Activated T-cell treated with anti-CD3 and anti-CD28 coated beads for 24 hours (primary cell): Measurements from ENCODE around the gene IQGAP2.
"Not testable (repeated sequence)": the region's sequence is repeated elsewhere in the genome, so short reads cannot be mapped to it uniquely, and the experiment has no call there.

Experiments used
- DNase-seq: peaks from one replicate; pipeline ENCODE4 v3.0.0-alpha.2; 2020; ENCODE audit warnings: low read depth

IQGAP2 gene

DNA sequence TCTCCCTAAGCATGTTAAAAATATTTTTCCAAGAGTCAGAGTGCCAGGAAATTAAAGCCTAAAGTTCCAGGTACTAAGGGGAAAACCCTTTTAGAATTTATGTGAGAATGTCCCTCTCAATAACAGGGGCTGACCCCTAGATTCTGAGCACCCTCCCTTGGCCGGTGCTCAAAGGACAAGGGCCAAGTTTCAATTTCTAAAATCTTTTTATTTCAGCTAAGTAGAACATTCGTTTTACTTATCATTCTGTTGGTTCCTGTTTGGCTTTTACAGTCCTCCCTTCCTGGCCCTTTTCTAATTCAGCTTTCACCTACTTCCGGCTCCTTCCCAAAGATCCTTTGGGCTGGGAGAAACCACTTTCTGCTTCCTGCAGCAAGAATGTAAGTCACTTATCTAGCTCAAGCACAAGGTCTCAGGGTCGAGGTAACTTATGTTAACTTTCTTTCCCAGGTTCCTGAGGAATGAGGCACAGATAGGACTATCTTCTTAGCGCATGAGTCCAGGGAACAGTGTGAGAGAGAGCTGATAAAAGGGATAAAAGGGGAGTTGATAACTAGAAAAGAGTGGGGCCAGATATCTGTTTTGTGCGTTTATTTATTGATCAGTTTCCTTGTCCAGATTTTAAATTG, 254.7 kb downstream of the IQGAP2 start:
- DNase-seq: no peak

DNA sequence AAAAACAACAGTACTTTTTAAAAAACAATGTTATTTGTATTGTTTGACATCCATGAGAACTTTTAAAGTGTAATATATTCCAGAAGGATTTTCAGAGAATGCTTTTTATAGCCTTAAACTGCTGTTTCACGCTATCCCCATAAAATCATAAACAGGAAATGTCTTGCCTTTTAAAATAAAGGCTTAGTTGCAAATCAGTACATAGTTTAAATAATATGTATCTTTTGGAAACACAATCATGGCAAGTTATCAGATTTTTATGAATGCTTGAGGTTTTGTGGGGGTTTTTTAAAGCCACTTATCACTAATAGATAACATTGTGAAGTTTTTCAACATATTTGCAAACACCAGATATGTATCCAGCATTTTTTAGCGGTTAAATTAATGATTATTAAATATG, 257.3 kb downstream of the IQGAP2 start:
- DNase-seq: no peak

DNA sequence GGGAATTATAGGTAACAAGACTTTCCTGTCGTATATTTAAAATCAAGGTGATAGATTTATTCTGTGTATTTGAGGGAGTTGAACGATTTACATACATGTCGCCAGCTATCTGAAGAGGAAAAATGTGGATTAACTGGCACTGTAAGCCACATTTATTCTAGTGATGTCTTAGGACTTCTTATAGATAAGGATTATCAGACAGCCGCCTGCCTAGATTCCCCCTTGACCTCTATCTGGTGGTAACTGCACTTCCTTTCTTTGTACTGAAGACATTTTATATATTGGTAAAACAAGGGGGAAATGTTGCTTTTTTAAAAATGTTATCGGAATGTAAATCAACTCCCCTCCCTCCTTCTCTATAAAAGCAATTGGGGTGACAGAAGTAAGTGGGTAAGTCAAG, 259.4 kb downstream of the IQGAP2 start:
- no peak for DNase-seq

DNA sequence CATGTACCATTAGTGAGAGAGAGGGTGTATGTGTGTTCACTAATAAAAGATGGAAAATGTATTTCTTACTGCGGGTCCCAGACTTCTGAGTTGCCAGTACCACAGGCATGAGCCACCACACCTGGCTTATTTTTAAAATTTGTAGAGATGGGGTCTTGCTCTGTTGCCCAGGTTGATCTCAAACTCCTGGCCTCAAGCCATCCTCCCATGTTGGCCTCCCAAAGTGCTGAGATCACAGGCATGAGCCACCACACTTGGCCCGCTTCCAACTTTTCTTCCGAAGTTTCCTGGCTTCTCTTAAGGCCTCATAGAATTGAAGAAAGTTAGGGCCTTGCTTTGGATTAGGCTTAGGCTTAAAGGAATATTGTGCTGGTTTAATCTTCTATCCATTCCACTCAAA, 260.5 kb downstream of the IQGAP2 start:
- no peak for DNase-seq

DNA sequence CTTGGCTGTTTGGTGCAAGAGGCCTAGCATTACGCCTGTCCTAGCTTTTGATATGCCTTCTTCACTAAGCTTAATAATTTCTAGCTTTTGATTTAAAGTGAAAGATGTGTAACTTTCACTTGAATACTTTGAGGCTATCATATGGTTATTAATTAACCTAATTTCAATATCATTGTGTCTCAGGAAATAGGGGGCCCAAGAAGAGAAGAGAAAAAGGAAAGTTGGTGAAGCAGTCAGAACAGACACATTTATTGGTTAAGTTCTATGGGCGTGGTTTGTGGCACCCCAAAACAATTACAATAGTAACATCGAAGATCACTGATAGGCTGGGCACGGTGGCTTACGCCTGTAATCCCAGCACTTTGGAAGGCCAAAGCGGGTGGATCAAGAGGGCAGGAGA, 261.0 kb downstream of the IQGAP2 start:
- DNase-seq: no peak

DNA sequence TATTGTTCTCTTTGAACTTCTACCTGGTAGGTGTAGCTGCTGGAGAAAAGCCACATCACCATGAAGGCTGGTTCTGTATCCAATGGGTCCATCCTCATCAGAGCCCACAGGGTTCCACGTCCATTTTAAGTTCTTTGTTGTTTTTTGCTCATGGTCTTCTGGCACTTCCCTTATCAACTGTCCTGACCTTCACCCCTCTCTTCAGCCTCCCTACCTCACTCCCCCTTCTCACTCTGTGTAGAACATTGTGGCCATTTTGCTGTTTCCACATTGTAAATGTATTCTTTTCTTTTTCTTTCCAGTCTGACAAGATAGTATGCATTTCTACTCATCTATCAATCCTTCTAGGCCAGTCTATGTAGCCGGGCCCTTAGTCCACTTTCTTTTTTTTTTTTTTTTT, 264.4 kb downstream of the IQGAP2 start:
- DNase-seq: no peak

DNA sequence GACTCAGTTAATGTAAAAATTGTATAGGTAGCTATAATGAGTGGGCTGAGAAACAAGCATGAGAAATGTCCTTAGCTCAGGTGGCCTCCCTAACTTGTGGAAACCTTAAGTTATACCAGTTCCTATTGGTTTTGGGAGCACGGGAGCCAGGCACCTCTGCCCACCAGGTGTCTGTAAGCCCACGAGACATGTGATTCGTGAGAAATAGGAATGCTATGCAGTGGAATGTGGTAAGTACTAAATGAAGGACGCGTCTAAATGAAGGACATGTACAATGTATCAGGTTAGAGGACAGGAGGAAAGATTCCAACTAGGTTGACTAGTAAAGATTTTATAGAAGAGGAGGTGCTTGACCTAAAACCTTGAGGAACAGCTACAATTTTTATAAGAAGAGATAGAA, 266.2 kb downstream of the IQGAP2 start:
- DNase-seq: no peak

DNA sequence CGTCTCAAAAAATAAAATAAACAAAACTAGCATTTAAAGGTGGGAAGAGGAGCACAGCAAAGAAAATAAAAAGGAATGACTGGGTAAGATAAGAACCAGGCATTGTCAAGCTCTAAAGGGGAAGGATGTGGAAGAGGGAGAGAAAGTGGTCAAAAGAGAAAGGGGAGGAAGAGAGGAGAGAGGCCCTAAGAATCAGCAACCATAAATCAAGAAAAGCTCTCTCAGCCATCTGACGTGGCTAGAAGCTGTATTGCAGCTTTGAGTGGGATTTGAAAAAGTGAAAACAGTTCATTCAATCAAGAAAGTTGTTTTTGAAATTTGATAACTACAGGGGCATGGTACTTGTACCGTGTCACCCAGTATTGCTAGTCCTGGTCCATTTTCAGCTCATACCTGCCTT, 267.4 kb downstream of the IQGAP2 start:
- DNase-seq: no peak

DNA sequence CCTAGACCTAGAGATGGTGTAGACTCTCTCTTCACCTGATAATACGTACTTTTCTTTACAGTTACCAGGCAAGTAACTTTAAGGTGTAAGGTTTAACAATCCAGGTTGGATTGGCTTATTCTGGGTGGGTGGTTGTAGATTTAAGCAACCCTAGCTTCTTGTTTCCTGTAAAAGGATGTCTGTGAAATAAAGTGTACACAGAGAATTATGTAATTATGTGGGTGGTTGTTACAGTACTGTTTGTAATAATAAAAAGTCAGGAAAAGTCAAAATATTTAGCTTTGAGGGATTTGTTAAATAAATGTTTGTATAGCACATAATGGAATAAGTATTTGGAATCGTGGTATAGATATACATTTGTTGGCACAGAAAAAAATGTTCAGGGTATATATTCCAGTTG, 269.2 kb downstream of the IQGAP2 start:
- no peak for DNase-seq

DNA sequence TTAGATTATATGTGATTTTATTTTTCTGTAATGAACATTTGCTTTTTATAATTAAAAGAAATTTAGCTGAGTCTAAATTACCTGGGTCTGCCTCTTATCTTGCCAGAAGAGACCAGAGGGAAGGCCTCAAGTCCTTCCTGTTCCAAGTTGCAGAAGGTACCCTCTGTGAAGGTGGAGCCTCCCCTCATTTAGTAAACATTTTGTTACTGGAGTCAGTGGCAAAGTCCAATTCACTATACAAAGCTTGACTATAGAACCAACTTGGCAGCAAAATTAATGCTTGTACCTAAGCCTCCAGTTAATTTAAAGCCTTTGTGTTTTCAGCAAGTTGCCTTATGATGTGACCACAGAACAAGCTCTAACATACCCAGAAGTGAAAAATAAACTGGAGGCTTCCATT, 270.0 kb downstream of the IQGAP2 start:
- no peak for DNase-seq

DNA sequence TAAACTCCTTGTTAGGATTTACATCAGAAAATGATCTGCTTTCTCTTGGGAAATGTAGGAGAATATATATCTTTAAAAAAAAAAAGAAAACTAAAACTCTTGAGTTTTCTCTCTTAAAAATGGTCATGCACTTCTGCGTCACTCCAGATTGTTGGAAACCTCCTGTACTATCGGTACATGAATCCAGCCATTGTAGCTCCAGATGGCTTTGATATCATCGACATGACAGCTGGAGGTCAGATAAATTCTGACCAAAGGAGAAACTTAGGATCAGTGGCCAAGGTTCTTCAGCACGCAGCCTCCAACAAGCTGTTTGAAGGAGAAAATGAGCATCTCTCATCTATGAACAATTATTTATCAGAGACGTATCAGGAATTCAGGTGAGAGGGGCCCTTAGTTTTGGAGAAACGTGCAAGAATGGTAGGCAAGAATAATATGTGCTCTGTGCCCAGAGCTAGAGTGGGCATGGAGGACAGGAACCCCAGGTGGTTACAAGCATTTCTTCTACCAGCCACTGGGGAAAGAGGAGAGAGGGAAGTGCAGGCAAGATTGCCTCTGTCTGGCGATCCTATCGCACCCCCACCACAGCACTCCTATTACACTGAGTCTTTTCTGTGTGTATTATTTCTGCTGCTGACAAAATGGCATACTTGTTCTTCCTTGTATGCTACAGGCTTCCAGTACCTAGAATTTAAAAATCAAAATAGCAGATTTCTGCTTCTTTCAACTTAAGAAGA, 271.4 kb downstream of the IQGAP2 start:
- DNase-seq: no peak

DNA sequence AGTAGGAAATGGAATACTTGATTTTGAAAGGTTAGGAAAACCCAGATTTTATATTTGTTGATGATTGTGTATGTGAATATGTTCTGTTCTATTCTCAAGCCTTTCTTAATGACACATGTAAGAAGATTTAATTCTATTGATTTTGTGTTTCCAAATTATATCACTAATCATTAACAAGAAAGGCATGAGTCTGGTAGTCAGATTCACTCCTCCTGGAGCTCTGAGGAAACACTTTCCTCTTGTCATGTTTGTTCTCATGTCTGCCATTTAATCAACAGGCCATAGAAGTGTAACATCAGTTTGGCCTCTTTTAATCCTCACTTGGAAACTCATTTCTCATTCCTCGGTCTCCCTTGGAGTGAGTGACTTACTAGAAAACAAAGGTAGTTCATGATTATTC, 272.3 kb downstream of the IQGAP2 start:
- DNase-seq: no peak

DNA sequence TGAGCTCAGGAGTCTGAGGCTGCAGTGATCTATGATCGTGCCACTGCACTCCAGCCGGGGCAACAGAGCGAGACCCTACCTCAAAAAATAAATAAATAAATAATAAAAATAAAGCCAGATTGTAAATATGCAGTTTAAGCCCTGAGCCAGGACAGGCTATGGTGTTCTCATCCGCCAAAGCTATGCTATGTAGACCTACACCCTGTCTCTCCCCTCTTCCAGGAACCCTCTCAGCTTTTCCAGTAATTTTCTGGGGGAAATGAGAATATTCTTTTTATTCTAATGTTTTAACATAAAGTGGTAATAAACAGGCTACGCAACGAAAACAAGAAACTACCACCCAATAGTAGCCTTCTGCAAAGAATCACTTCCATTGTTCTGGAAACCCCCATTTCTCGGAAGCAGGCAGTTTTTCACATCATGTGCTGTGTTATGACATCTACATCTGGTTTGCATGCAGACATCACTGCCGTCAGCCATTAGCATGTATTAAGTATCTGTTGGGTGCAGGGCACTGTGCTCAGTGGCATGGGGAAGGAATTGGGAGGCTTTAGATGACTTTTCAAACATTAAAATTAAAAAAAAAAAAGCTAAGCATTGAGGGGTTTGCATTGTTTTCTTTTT, 274.9 kb downstream of the IQGAP2 start:
- DNase-seq: no peak

DNA sequence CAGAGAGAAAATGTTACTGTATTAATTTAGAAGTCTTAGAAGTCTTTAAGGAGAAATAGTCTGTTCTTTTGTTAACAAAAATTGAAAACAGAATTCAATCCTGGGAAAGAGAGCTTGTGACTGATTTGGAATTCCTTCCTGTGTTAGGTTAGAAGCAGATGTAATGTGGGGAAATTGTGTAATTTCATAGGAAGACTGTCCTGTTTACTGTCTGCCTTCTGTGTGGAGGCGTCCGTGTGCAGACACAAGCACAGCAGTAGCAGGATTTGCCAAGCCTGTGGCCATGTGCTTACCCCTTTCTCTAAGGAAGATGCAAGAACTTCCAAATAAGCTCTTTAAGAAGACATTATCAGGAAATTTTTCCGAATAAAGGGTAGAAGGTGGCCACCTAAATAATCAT, 276.1 kb downstream of the IQGAP2 start:
- no peak for DNase-seq

DNA sequence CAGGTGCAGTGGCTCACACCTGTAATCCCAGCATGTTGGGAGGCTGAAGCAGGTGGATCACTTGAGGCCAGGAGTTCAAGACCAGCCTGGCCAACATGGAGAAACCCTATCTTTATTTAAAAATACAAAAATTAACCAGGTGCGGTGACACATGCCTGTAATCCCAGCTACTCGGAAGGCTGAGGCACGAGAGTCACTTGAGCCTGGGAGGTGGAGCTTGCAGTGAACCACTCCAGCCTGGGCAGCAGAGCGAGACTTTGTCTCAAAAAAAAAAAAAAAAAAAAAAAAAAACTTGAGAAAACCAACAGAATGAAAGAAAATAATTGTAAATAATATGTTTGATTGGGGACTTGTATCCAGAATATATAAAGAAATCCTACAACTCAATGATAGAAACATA, 277.7 kb downstream of the IQGAP2 start:
- DNase-seq: not testable (repeated sequence)

DNA sequence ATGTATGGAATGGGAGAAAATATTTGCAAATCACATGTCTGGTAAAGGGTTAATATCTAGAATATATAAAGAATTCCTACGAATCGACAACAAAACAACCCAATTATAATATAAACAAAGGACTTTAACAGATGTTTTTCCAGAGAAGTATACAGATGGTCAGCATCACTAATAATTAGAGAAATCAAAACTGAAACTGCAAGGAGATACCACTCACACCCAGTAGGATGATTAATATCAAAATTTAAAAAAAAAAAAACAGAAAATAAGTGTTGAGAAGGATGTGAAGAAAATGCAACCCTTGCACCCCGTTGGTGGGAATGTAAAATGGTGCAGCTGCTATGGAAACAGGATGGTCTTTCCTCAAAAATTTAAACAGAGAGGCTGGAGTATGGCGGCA, 278.2 kb downstream of the IQGAP2 start:
- no peak for DNase-seq

DNA sequence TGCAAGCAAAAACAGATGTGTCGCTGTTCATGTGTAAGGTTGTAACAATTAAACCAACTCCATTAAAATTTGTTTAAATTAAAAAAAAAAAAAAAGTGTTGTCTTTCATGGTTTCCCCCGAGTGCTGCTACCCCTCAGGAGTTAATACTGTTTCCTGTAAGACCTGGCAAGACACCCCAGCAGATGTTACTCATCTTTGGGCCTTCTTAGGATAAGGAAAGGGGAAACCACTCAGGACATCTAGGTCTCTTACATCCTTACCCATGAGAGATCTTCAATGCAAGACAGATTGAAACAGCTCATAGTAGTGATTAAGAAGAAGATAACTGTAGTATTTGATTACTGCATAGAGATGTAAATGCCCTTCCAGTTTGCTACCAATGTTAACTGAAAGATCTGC, 279.3 kb downstream of the IQGAP2 start:
- DNase-seq: no peak

DNA sequence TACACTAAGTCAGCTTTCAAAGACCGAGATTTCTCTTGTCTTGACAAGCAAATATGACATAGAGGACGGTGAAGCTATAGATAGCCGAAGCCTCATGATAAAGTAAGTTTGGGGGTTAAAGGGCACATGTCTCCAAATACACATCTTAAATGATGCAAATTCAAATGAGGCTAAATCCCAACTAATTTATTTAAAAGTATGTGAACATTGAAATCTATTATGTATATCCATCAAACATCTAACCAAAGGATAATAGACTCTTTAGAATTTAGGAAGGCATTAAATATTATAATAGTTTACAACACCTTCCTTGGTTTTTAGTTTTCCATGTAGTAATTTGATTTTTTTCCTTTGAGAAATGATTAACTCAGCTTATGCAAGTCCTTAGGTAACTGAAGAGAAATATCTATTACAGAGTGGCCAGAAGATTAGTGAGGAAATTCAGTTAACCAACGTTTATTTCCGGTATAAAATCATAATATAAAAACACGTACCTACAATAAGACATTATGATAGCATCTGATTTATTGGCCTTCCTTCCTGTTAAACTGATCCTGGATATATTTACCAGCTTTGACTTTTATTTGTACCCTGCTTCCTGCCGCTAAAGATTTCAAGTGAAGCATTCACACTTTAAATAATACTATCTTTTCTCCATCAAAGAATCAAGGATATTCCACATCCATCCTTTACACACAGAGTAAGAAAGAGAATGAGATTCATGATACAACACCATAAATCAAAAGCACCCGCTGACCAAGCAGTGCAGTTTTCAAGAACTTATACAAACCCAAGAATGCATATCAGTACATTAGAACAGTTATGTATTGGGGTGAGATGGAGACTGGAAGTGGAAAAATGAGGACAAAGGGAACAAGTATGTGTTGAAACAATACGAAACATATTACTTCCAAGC, 281.0 kb downstream of the IQGAP2 start:
- DNase-seq: no peak

DNA sequence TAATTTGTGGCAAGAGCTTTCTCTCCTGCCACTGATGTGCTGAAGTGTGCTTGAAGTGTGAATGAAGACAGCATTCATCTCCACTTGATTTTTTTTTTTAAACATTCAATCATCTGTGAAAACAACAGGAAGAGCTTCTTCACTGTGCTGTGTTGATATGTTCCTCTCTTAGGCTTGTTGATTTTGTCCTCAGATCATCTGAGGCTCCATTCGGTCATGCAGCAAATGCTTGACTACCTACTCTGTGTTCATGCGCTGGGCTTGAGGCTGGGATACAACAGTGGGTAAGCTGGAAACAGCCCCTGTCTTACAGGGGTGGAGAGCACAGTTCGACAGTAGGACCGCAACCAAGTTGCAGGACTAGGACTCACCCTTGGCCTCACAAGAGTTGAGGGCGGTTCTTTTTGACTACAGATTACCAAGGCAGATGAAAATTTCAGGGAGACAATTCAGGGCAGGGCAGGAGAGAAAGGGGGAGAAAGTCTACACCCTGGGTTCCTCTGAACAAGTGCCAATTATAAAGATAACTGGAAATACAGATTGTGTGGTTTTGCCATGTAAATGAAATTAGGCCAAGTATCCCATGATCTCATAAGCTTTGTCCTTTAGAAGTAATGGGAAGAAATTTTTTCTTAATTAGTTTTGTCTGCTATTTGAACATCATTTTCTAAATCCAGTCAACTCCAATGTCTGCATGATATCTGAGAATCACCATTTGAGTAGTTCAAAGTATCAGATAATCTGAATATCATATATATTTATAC, 281.9 kb downstream of the IQGAP2 start:
- DNase-seq: no peak

DNA sequence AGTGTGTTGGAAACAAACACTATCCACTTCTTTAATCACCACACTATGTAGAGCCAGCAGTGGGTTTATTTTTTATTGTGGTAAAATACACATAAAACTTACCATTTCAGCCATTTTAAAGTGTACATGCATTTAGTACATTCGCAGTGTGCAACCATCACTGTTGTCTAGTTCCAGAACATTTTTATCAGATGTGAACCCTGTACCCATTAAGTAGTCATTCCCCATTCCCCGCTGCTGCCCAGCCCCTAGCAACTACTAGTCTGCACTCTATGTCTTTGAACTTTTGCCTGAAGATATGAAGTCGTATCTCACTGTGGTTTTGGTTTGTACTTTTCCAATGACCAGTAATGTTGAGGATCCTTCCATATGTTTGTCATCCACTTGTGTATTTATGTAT, 282.6 kb downstream of the IQGAP2 start:
- no peak for DNase-seq

DNA sequence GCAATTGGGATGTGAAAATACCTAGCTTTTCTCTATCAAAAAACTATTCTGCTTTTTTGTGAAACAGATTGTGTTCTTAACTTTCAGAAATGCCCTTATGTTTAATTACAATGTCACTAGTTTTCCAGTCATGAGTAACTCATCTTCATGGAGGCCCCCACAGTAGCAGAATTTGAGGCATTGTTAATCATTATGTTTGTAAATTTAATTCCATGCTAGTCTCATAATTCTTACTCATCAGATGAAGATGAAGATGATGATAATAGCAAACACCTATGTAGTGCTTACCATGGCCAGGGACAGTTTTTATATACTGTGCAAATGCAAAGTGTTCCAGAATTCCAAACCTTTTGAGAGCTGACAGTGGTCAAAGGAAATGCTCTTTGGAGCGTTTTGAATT, 285.1 kb downstream of the IQGAP2 start:
- DNase-seq: no peak

DNA sequence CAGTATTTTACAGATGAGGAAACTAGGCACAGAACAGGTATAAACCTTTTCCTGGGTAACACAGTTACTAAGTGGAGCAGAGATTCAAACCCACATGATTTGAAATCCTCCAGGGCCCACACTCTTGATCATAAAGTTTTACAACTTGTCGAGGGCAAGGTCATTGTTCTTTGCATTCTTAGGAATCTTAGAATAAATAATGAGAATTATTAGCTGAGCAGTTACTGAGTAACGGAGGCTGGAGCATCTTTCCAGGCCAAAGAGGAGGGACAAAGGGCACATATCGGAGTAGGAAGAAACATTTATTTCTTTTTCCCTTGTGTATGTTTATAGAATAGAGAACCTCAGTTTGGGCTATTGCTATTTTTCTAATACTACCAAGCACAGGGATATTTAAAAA, 285.8 kb downstream of the IQGAP2 start:
- no peak for DNase-seq
